ENCODE data around the gene TCF7.

DNA sequence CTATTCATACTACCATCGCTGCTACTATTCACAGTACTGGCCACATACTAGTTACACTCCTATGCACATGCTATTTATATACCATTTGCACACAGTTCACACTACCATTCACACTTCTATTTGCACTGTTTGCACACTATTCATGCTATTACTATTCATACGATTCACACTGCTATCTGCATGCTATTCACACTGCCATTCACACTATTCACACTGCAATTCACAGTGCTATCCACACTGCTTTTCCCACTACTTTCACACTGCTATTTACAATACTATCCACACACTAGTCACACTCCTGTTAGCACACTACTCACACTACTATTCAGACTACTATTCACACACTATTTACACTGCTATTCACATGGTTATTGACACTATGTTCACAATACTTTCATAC lies 39.4 kb upstream of the TCF7 start:
- TF ChIP-seq, protein P1, sequence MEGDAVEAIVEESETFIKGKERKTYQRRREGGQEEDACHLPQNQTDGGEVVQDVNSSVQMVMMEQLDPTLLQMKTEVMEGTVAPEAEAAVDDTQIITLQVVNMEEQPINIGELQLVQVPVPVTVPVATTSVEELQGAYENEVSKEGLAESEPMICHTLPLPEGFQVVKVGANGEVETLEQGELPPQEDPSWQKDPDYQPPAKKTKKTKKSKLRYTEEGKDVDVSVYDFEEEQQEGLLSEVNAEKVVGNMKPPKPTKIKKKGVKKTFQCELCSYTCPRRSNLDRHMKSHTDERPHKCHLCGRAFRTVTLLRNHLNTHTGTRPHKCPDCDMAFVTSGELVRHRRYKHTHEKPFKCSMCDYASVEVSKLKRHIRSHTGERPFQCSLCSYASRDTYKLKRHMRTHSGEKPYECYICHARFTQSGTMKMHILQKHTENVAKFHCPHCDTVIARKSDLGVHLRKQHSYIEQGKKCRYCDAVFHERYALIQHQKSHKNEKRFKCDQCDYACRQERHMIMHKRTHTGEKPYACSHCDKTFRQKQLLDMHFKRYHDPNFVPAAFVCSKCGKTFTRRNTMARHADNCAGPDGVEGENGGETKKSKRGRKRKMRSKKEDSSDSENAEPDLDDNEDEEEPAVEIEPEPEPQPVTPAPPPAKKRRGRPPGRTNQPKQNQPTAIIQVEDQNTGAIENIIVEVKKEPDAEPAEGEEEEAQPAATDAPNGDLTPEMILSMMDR (conservative IDR thresholded peaks at IDR 0.05): no peak
- no peak for TF ChIP-seq EZH2 (IDR thresholded peaks at IDR 0.05; ENCODE audit: low read depth)

Data from PC-9 (cell line).